Measurements from ENCODE around the gene GART. TPM values are rescaled to one million over a fixed set of nuclear protein-coding genes. Genes with fewer than 3 reads are reported as not detected.
A peak's percentile ranks its signal among the peaks of the same experiment; 100 is the strongest.
"Not testable (repeated sequence)": the region's sequence is repeated elsewhere in the genome, so short reads cannot be mapped to it uniquely, and the experiment has no call there.

Gene GART
- total RNA-seq, 2 donors from 2014 or later = 161 to 187 TPM

DNA sequence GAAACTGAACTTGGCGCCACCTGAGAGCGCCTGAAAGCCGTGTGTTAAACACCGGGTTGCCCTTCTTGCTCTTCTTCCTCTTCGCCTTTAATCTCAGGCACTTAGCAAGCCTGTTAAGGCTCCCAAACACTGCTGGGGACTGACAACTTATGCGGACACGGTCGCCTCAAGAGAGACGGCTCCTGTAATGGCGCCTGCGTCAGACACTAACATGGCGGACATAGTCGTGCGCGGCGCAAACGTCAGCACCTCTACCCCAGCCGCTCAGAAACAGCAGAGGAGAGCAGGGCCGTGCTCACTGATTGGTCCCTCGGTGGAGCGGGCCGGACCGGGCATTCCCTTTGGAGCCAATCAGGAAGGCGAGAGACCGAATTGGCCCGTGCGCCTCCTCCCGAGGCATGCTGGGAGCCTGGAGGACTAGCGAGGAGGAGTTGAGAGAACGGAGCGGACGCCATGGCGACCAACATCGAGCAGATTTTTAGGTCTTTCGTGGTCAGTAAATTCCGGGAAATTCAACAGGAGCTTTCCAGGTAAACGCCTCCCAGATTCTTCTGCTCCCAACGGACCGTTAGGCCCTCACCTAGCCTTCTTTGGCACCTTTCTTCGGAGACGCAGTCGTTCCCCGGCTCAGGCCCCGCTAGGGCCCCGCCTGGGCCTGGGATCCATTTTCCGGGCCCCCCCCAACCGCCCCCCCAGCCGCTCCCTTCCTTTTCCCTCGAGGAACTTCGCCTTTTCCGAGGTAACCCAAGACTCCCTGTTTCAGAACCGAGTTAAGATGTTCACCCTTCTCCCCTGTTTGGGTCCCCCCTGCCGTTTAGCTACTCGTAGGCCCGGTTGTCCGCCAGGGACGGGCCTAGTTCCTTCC, 955 bp upstream of the GART start, which contains the start of gene SON:
TSS of gene SON (plus strand) at position 399 of the 865 bp plus-strand sequence. CDS start at position 454, 55 bp downstream.
- DNase-seq (ENCODE audit: low spot score in 2 of 2) (peak; percentile 94 to 98), ATAC-seq (peak; percentile 95 to 96)
- no peaks in the 10 kb centered on the region for H3K9me3 Mint-ChIP-seq
- H3K27ac Mint-ChIP-seq = peak within 1 kb of the TSS; percentile 99 to 100
- peaks cover 42 to 67% of the 10 kb centered on the region in 2 donors for H3K36me3 Mint-ChIP-seq

- H3K9me3 Mint-ChIP-seq = peaks cover 0 to 6% of the 10 kb centered on the region in 2 donors
- no peak for ATAC-seq
- H3K27ac Mint-ChIP-seq = peak overlapping the region; percentile 97 to 99
- DNase-seq (ENCODE audit: low spot score in 2 of 2) = no peak
- H3K36me3 Mint-ChIP-seq = peaks cover 50 to 71% of the 10 kb centered on the region in 2 donors
These were observed 709 bp downstream of the GART start for GRCh38 chr21:33541105-33541711.

DNA sequence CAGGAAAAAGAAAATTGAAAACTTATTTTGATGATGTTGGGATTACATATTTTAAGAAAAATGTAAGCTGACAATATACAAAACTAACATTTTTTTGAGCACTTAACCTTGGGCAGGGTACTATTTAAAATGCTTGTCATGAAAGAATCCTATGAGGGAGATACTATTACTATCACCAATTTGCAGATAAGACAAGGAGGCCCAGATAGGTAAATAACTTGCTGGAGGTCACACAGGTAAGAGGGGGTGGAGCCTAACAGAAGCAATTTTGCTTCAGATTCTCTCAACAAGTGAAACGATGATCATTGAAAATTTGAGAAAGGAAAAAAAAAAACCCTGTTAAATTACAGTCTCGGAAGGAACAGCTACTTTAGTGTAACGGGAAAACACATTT, 1.2 kb downstream of the GART start:
- H3K36me3 Mint-ChIP-seq = peaks cover 50 to 66% of the 10 kb centered on the region in 2 donors
- ATAC-seq = no peak
- H3K27ac Mint-ChIP-seq = peak overlapping the region; percentile 97 to 99
- H3K9me3 Mint-ChIP-seq = peaks cover 0 to 6% of the 10 kb centered on the region in 2 donors
- no peak for DNase-seq (ENCODE audit: low spot score in 2 of 2)

- Mint-ChIP-seq H3K36me3 (peaks cover 50 to 66% of the 10 kb centered on the region in 2 donors), H3K9me3 (peaks cover 0 to 6% of the 10 kb centered on the region in 2 donors), H3K27ac (no peak overlapping the region)
- ATAC-seq (no peak), DNase-seq (ENCODE audit: low spot score in 2 of 2) (no peak)
These were observed 2.3 kb downstream of the GART start for GRCh38 chr21:33539616-33540015.

DNA sequence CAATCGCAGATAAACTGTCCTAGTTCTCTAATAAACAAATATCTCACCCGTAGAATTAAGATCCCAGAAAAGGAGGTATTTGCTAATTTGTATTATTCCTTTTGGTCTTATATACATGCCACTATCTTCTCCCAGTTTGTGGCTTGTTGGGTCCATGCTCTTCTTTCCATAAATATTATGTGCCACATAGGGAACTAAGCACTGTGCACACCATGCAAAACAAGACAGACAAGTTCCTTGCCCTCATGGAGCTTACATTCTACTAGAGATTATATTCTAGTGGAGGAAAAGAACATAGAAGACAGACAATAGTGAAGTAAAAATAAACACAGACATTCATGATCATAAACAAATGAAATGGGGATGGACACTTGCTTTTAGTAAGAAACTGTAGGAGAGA, 4.7 kb downstream of the GART start:
- DNase-seq (ENCODE audit: low spot score in 2 of 2) = no peak
- Mint-ChIP-seq H3K27ac (peak overlapping the region in 1 of 2 donors; percentile 39), H3K9me3 (peaks cover 0 to 6% of the 10 kb centered on the region in 2 donors), H3K36me3 (peaks cover 36 to 51% of the 10 kb centered on the region in 2 donors)
- ATAC-seq = no peak

- DNase-seq (ENCODE audit: low spot score in 2 of 2) (no peak), ATAC-seq (no peak)
- no peaks in the 10 kb centered on the region for H3K9me3 Mint-ChIP-seq
- peak overlapping the region in 1 of 2 donors; percentile 0 for H3K27ac Mint-ChIP-seq
- peaks cover 17 to 19% of the 10 kb centered on the region in 2 donors for H3K36me3 Mint-ChIP-seq
These were observed 10.9 kb downstream of the GART start for GRCh38 chr21:33531007-33531406.

GRCh38 chr21:33522953-33523349, 19.0 kb downstream of the GART start:
- Mint-ChIP-seq H3K27ac (no peak overlapping the region), H3K9me3 (no peaks in the 10 kb centered on the region), H3K36me3 (peaks cover 9 to 21% of the 10 kb centered on the region in 2 donors)
- ATAC-seq (no peak), DNase-seq (ENCODE audit: low spot score in 2 of 2) (no peak)

DNA sequence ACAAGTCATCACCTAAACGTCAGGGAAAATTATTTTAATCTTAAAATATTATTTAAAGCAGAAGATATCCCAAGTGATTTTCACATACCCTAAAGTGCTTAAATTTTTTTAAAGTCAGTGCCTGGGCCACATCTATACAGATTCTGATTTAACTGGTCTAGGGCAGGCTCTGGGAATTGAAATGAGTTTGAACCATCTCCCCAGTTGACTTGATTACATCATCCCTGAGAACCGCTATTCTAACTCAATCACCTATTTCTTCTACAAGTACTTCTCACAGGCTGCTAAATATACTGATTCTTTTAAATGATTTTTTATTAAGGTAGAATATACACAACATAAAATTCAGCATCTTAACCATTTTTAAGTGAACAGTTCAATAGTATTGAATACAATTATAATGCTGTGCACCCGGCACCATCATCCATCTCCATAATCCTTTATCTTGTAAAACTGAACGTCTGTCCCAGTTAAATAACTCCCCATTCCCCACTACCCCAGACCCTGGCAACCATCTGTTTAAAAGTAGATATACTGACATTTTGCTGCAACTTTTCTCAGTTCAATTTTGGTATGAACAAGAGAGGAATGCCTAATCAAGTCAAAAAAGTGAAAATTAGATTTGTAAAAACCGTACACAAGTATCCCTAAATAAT, 19.5 kb downstream of the GART start:
- Mint-ChIP-seq H3K27ac (no peak overlapping the region), H3K36me3 (peaks cover 10 to 20% of the 10 kb centered on the region in 2 donors), H3K9me3 (no peaks in the 10 kb centered on the region)
- no peak for ATAC-seq
- DNase-seq (ENCODE audit: low spot score in 2 of 2) = no peak

DNA sequence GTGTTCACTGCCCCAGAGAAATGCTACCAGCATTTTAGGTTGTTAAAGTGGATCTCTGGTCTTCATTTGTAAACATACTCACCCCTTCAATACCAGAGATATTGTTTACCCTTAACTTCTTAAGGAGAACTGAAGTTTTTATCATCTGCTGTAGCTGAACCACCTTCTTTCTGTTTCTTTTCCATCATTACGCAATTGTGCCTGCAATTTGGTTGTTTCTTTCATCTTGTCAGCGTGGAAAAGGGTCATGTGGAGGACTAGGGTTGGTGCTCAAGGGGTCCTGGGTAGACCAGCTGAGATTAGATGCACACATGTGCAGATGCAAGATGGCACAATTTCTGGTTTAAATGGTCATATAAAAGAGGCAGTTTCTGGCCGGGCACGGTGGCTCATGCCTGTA, 23.0 kb downstream of the GART start:
- H3K27ac Mint-ChIP-seq = peak overlapping the region in 1 of 2 donors; percentile 32
- ATAC-seq = no peak
- H3K9me3 Mint-ChIP-seq = no peaks in the 10 kb centered on the region
- H3K36me3 Mint-ChIP-seq = peaks cover 15 to 19% of the 10 kb centered on the region in 2 donors
- no peak for DNase-seq (ENCODE audit: low spot score in 2 of 2)

DNA sequence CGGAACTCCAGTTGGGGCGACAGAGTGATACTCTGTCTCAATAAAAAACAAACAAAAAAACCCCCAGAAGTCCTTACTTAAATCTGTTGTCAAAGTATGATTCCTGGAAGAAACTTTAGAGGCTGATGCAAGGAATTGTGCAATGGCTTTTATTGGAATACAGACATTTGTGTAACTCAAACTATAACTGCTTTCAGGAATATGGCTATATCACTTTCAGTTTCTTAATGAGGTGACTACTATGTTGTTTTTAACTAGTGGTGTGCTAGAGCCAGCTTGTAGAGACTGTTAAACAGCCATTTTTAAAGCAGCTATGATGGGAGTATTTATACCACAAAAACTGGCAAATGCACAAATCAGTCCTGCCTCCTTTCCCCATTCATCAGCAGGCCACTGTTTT, 27.7 kb downstream of the GART start:
- H3K27ac Mint-ChIP-seq = peak overlapping the region; percentile 57 to 65
- ATAC-seq = peak; percentile 46 to 65
- DNase-seq (ENCODE audit: low spot score in 2 of 2) = no peak
- H3K36me3 Mint-ChIP-seq = peaks cover 15 to 22% of the 10 kb centered on the region in 2 donors
- H3K9me3 Mint-ChIP-seq = no peaks in the 10 kb centered on the region

DNA sequence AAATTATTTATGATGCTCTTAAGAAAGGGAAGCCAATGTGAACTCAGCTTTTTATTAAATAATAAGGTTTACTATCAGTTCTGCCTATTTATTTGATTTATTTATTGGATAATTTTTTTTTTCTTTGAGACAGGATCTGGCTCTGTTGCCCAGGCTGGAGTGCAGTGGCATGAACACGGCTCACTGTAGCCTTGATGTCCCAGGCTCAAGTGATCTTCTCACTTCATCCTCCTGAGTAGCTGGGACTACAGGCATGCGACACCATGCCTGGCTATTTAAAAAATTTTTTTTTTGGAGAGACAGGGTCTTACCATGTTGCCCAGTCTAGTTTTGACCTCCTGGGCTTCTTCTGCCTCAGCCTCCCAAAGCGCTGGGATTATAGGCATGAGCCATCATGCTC, 29.4 kb downstream of the GART start:
- H3K36me3 Mint-ChIP-seq = peaks cover 14 to 29% of the 10 kb centered on the region in 2 donors

DNA sequence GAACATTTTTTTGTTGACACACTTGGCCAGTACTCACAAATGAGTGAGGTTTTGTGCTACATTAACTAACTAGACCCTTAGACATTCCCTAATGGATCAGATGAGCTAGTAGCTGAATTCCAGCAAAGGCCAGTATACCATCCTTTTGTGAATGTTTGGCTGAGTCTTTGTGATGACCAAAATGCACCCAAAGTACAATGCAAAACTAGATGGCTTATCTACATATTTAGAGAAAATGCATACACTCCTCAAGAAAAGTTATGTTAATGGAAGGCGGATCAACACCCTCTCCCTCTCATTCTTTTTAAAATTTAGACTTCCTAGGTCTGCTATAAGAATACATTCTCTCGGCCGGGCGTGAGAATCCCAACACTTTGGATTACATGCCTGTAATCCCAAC, 30.3 kb downstream of the GART start:
- DNase-seq (ENCODE audit: low spot score in 2 of 2) (no peak), ATAC-seq (no peak)
- Mint-ChIP-seq H3K36me3 (peaks cover 9 to 37% of the 10 kb centered on the region in 2 donors), H3K9me3 (no peaks in the 10 kb centered on the region), H3K27ac (no peak overlapping the region)

More for the DNA sequence above, 29.4 kb downstream of the GART start:
- no peak for ATAC-seq
- DNase-seq (ENCODE audit: low spot score in 2 of 2) = no peak
- Mint-ChIP-seq H3K9me3 (no peaks in the 10 kb centered on the region), H3K27ac (no peak overlapping the region)

GRCh38 chr21:33510826-33511225, 31.1 kb downstream of the GART start:
- H3K9me3 Mint-ChIP-seq = no peaks in the 10 kb centered on the region
- no peak for ATAC-seq
- no peak for DNase-seq (ENCODE audit: low spot score in 2 of 2)
- H3K36me3 Mint-ChIP-seq = peaks cover 6 to 42% of the 10 kb centered on the region in 2 donors
- H3K27ac Mint-ChIP-seq = no peak overlapping the region

GRCh38 chr21:33507003-33507402, 34.9 kb downstream of the GART start:
- not testable (repeated sequence) for ATAC-seq; DNase-seq (ENCODE audit: low spot score in 2 of 2); H3K9me3 Mint-ChIP-seq; H3K27ac Mint-ChIP-seq
- H3K36me3 Mint-ChIP-seq = peaks cover 22 to 53% of the 10 kb centered on the region in 2 donors

DNA sequence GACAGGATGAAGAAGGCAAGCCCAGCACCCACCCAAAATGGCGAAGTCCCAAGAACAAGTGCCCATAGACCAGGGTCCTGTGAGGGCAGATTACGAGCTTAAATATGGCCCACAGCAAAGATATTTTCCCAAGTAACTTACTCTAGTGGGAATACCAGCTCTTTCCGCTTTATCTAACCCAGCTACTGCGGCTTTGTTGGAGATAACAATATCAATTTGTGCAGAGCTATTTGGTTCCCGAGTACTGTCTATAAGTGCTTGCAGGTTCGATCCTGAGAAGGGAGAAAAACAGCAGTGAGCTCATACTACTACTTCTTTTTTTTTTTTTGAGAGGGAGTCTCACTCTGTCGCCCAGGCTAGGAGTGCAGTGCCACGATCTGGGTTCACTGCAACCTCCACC, 36.1 kb downstream of the GART start:
- Mint-ChIP-seq H3K9me3 (no peaks in the 10 kb centered on the region), H3K36me3 (peaks cover 22 to 47% of the 10 kb centered on the region in 2 donors), H3K27ac (no peak overlapping the region)
- ATAC-seq (no peak), DNase-seq (ENCODE audit: low spot score in 2 of 2) (no peak)

- H3K36me3 Mint-ChIP-seq = peaks cover 0 to 4% of the 10 kb centered on the region in 2 donors
- H3K27ac Mint-ChIP-seq = no peak overlapping the region
- ATAC-seq = no peak
- no peaks in the 10 kb centered on the region for H3K9me3 Mint-ChIP-seq
- DNase-seq (ENCODE audit: low spot score in 2 of 2) = no peak
These were observed 45.6 kb downstream of the GART start for GRCh38 chr21:33496345-33496744.

- DNase-seq (ENCODE audit: low spot score in 2 of 2) (no peak), ATAC-seq (no peak)
- Mint-ChIP-seq H3K36me3 (peaks cover 0 to 4% of the 10 kb centered on the region in 2 donors), H3K27ac (no peak overlapping the region), H3K9me3 (no peaks in the 10 kb centered on the region)
These were observed 46.2 kb downstream of the GART start for GRCh38 chr21:33495743-33496142.

Data from activated naive CD4-positive, alpha-beta T cell treated with anti-CD3 and anti-CD28 coated beads, Interleukin-2, amount 50 U/mL, for 72 hours (primary cell).